HG03469 (cell line): ENCODE data around the gene JADE2.

Source experiments
- ATAC-seq: cut with Tn5 transposase; IDR thresholded peaks from one replicate; pipeline ENCODE4 v1.9.1; 2021; ENCODE audit warnings: mild to moderate bottlenecking, moderate library complexity, moderate number of reproducible peaks; ENCODE audit not compliant: unreplicated experiment

The JADE2 gene

GRCh38 chr5:134566741-134567221, 41.3 kb downstream of the JADE2 start:
- ATAC-seq, result no peak

DNA sequence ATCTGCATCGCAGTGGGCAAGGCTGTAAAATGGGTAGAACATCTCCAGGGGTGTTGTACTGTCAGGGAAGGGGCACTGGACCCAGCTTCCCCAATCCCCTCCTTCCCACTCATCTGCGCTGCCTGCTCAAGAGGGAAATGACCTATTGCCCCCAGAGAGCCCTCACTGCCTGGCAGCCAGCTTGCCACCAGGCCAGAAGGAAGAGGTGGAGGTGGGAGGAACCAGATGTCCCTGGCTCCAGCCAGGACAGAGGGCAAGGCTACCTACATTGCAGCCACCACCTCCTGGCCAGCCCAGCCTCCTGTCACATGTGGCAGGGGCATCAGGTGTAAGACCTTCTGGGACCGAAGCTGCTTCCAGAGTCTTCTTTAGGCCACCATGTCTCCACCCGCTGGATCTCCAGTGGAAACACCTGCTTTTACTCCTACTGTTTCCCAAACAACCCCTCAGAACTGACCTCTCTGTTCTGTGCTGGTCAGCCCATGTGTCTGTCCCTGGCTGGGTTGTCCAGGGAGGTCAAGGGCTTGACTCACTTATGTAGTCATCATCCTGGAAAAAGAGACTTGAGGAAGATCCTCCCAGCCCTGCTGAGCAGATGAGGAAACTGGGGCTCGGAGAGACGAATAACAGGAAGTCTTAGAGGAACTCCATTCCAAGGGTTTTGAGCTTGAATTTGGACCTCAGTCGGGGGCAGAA, 42.3 kb downstream of the JADE2 start:
- ATAC-seq, result no peak

- ATAC-seq, result no peak
Measured at GRCh38 chr5:134568337-134568700, 42.8 kb downstream of the JADE2 start.

DNA sequence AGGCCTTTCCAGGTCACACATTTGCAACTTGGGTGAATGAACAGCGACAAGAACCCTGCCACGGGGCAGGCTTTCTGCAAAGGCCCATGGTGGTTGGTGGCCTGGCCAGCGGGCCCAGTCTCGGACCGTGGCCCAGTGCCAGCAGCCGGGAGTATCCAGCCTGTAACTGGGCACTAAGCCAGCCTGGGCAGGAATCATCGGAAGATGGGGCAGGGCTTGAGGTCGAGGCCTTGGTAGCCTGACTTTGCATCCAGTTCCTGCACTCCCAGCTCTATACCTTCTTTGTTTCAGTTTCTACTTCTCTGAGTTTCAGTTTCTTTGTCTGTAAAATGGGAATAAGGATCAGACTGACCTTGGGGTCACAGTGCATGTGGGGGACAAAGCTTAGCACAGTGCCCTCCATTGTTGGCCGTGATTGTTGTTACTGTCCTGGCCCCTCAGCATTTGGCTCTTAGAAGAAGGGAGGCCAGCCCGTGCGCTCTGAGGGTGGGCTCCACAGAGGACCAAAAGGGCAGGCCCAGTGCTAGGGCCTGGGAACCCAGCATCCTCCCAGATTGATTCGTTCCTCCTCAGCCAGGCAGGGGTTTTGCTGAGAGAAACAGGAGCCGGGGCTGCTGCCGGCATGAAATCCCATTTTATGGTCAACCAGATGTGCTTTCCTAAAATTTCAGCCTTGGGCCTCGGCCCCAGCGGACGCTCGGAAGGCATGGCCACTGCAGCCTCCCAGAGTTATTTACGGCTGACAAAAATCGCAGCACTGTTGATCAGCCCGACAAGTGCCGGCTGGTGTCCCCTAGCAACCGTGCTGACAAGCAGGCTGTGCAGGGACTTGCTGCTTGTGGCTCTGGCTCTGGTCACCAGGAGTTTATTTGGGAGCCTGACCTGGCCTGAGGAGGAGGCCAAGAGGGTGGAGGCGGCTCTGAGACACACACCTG, 43.6 kb downstream of the JADE2 start:
- ATAC-seq, result no peak

DNA sequence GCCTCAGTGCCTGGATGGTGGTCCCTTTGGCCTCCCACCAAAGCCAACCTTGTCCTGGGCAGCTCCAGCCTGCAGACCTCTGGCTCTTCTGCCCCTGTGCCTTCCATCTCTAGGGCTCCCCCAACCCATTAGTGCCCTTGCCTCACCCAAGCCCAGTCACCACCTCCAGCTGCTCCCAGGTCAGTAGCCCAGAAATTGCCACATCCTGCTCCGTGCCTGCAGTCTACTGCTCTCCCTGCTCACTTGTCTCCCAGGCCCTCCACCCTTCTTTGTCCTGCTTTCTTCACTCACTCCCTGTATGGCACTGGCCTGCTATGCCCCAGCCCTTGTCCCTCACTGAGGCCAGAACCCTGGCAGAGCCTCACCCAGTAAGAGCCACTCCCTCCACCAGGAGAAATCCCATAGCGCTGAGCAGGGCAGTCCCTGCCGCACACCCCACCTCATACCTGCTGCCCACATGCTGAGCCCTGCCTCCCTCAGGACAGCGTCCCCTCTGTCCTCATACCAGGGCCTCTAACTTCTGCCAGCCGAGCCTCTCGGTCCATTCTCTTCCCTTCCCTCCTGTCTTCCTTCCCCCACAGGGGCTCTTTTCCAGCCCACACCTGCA, 44.4 kb downstream of the JADE2 start:
- no peak for ATAC-seq

GRCh38 chr5:134570365-134570758, 44.9 kb downstream of the JADE2 start:
- ATAC-seq, result no peak

GRCh38 chr5:134570886-134571285, 45.4 kb downstream of the JADE2 start:
- ATAC-seq, result no peak

DNA sequence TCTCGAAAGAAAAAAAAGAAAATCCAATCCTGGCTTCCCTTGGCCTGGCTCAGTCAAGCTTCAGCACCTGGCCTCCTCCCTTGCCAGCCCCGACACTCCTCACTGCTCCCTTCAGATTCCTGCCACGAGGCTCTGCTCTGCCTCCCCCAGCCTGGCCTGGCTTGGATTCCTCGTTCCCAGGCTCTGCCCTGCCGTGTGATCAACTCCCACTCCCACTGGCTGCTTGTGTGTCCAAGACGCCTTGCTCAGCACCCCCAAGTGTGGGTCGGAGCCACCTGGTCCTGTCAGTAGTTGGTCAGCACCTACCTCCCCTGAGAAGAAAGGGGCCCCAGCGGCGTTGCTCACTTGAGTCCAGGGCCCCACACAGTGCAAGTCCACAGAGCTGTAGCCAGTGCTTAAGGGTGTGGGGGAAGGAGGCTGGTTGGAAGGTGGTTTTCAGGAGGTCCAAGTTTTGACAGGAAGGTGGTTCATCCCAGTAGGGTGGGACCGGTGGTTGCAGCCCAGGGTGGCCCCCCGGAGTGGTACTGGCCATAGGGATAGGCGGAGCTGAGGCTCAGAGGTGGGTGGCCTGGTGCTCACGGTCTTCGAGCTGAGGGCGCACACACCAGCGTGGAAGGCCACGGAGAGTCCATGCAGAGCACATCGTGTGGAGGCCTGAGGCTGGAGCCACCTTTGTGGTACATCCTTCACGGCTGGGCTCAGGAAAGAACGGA, 46.4 kb downstream of the JADE2 start:
- no peak for ATAC-seq

GRCh38 chr5:134572811-134573210, 47.3 kb downstream of the JADE2 start:
- ATAC-seq, result no peak

DNA sequence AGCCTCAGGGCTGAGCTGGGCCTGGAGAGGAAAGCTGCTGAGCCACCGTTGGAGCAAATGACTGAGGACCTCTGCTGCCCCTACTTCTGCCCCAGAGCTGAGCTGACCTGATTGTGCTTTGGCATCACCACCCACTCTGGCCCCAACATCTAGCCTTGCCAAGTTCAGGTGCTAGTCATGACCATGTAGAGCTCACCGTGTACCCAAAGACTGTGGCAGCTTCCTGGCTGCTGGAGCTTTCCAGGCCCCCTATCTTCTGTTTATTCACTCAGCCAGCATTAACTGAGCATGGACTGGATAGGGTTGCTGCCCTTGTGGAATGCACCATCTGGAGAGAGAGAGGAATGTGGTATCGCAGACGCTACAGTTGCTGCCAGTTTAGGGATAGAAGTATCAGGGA, 49.1 kb downstream of the JADE2 start:
- ATAC-seq, result no peak

DNA sequence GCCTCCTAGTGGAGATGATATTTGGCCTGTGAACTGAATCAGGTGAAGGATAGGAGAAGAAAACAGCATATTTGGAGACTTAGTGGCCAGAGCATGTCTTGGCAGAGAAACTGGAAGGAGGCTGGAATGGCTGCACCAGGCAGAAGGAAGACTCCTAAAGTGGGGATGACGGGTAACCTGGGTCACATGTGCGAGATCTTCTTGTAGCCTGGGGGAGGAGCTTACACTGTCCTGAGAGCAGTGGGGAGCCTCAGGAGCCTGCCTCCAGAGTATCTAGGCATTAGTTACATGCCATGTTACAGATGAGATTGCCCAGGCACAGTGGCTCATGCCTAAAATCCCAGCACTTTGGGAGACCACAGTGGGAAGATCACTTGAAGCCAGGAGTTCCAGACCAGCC, 49.8 kb downstream of the JADE2 start:
- no peak for ATAC-seq

GRCh38 chr5:134576386-134577021, 51.0 kb downstream of the JADE2 start:
- ATAC-seq, result no peak

- ATAC-seq, result no peak
Measured at GRCh38 chr5:134577022-134577795, 51.7 kb downstream of the JADE2 start.

DNA sequence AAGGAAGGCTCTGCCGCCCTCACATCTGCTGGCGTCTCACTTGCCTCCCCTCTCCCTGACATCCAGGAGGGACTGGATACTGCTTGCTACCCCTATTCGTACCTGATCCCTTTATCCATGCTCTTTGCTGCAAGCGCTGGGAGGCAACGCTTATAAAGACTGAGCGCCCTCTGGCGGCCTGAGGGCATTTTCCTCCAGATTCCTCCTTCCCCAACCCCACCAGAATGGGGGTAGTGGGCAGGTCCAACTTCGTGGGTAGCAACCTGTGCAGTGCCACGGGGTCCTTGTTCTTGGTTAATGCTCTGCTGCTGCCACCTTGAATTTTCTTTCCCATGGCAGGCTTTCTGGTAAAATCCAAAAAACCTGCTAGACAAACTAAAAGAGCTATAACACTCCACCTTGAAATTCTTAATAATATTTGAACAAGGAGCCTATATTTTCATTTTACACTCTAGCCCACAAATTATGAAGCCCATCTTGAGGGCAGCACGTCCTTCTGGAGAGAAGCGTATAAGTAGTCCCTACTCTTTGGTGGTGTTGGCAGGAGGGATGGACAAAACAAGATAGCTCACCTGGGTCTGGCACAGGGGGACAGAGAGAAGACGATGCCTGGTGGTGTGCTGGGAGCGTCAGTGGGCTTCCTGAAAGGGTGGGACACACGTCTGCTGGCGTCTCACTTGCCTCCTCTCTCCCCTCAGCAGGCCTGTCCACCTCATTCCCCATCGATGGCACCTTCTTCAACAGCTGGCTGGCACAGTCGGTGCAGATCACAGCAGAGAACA, 52.5 kb downstream of the JADE2 start:
- no peak for ATAC-seq

DNA sequence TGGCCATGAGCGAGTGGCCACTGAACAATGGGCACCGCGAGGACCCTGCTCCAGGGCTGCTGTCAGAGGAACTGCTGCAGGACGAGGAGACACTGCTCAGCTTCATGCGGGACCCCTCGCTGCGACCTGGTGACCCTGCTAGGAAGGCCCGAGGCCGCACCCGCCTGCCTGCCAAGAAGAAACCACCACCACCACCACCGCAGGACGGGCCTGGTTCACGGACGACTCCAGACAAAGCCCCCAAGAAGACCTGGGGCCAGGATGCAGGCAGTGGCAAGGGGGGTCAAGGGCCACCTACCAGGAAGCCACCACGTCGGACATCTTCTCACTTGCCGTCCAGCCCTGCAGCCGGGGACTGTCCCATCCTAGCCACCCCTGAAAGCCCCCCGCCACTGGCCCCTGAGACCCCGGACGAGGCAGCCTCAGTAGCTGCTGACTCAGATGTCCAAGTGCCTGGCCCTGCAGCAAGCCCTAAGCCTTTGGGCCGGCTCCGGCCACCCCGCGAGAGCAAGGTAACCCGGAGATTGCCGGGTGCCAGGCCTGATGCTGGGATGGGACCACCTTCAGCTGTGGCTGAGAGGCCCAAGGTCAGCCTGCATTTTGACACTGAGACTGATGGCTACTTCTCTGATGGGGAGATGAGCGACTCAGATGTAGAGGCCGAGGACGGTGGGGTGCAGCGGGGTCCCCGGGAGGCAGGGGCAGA, 53.3 kb downstream of the JADE2 start:
- no peak for ATAC-seq

GRCh38 chr5:134579284-134579771, 53.9 kb downstream of the JADE2 start:
- ATAC-seq, result no peak

GRCh38 chr5:134580001-134580460, 54.6 kb downstream of the JADE2 start:
- no peak for ATAC-seq
